SK-N-SH (cell line): ENCODE measurements around the gene OR8B12.

ENCODE experiments used
- CHD2 ChIP-seq: fragments of 150-350 bp; IDR thresholded peaks from 2 replicates; pipeline ENCODE4 v1.6.1; 2018; ENCODE audit warnings: low read length; ENCODE audit not compliant: partially characterized antibody
- GABPA ChIP-seq: IDR thresholded peaks from 2 replicates; pipeline ENCODE4 v1.4.0; 2012; ENCODE audit warnings: low read depth, mild to moderate bottlenecking
- MXI1 ChIP-seq: IDR thresholded peaks from 2 replicates; pipeline ENCODE4 v1.6.1; 2012; ENCODE audit warnings: mild to moderate bottlenecking, low read depth, low read length, improper control_type of control experiment
- POLR2AphosphoS5 ChIP-seq: IDR thresholded peaks from 2 replicates; pipeline ENCODE4 v1.6.1; 2012; ENCODE audit warnings: low read depth, low read length
- USF1 ChIP-seq: IDR thresholded peaks from 2 replicates; pipeline ENCODE4 v1.4.0; 2012; ENCODE audit warnings: low read depth, borderline replicate concordance
- ZBTB33 ChIP-seq: IDR thresholded peaks from 2 replicates; pipeline ENCODE4 v1.4.0; 2012; ENCODE audit warnings: low read depth, borderline replicate concordance
- TF ChIP-seq, protein P1 (sequence below): fragments of 200-600 bp; sonication (generic); IDR thresholded peaks from 2 replicates; pipeline ENCODE4 v1.6.1; 2017; ENCODE audit warnings: antibody characterized with exemption, mild to moderate bottlenecking, moderate library complexity
- TF ChIP-seq, protein P2 (sequence below): fragments of 150-350 bp; IDR thresholded peaks from 2 replicates; pipeline ENCODE4 v1.6.1; 2016; ENCODE audit warnings: mild to moderate bottlenecking, low read depth, low read length

DNA sequence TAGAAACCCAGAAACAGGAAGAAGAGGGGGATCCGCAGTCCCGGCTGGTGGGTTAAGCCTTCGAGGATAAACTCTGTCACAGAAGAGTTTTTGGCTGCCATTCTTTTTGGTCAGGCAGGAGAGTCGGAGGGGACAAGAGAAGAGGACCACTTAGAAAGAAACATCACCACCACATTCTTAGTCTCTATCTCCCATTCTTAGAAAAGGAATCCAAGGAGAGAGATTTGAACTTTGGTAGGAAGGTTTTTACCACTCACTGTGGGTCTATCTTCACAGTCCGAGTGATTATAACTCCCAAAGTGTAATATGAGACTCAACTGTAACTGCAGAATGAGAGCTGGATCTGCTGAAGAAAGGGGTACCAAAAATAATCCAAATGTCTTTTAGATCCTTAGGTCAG, at the start of gene OR8B12:
- TF ChIP-seq ZBTB33 (no peak), MXI1 (no peak), POLR2AphosphoS5 (no peak), CHD2 (no peak), USF1 (no peak), GABPA (no peak)
- TF ChIP-seq, protein P1, sequence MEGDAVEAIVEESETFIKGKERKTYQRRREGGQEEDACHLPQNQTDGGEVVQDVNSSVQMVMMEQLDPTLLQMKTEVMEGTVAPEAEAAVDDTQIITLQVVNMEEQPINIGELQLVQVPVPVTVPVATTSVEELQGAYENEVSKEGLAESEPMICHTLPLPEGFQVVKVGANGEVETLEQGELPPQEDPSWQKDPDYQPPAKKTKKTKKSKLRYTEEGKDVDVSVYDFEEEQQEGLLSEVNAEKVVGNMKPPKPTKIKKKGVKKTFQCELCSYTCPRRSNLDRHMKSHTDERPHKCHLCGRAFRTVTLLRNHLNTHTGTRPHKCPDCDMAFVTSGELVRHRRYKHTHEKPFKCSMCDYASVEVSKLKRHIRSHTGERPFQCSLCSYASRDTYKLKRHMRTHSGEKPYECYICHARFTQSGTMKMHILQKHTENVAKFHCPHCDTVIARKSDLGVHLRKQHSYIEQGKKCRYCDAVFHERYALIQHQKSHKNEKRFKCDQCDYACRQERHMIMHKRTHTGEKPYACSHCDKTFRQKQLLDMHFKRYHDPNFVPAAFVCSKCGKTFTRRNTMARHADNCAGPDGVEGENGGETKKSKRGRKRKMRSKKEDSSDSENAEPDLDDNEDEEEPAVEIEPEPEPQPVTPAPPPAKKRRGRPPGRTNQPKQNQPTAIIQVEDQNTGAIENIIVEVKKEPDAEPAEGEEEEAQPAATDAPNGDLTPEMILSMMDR, result no peak
- TF ChIP-seq, protein P2, sequence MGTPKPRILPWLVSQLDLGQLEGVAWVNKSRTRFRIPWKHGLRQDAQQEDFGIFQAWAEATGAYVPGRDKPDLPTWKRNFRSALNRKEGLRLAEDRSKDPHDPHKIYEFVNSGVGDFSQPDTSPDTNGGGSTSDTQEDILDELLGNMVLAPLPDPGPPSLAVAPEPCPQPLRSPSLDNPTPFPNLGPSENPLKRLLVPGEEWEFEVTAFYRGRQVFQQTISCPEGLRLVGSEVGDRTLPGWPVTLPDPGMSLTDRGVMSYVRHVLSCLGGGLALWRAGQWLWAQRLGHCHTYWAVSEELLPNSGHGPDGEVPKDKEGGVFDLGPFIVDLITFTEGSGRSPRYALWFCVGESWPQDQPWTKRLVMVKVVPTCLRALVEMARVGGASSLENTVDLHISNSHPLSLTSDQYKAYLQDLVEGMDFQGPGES, result no peak
